Fibroblast of mammary gland (primary cell): ENCODE results near the gene WNT16.

ENCODE experiments used
- DNase-seq: peaks from one replicate; pipeline ENCODE4 v3.0.0-alpha.2; 2010; ENCODE audit warnings: low read depth
- H3K4me3 ChIP-seq: 2 replicates; pipeline ENCODE4 v1.5.1; 2011; ENCODE audit warnings: low read depth, mild to moderate bottlenecking, low read length, moderate library complexity; ENCODE audit not compliant: control insufficient read depth
- CTCF ChIP-seq: conservative IDR thresholded peaks from 2 replicates; pipeline ENCODE4 v1.5.1; 2011; ENCODE audit warnings: low read depth, low read length, inconsistent platforms; ENCODE audit not compliant: control insufficient read depth, insufficient read depth

The WNT16 gene

GRCh38 chr7:121385800-121386179 lies 57.0 kb downstream of the WNT16 start:
- TF ChIP-seq CTCF: no peak
- H3K4me3 ChIP-seq: no peak overlapping the region
- no peak for DNase-seq

- no peak for TF ChIP-seq CTCF
- no peak overlapping the region for H3K4me3 ChIP-seq
- no peak for DNase-seq
These were observed 60.1 kb downstream of the WNT16 start for GRCh38 chr7:121388950-121389349.

- no peak overlapping the region for H3K4me3 ChIP-seq
- TF ChIP-seq CTCF: no peak
- DNase-seq: no peak
These were observed 61.3 kb downstream of the WNT16 start for GRCh38 chr7:121390109-121390508.

GRCh38 chr7:121390617-121391016 lies 61.8 kb downstream of the WNT16 start:
- H3K4me3 ChIP-seq: no peak overlapping the region
- no peak for DNase-seq
- TF ChIP-seq CTCF: no peak
